Omental fat pad (tissue), 4 donors: ENCODE results near the gene TP53AIP1. TPM values are rescaled to one million over a fixed set of nuclear protein-coding genes. Genes with fewer than 3 reads are reported as not detected.

Source experiments
- ATAC-seq: fragments of 150-250 bp; one replicate; pipeline ENCODE4 v1.9.1; 2016; ENCODE audit warnings: mild to moderate bottlenecking, moderate library complexity; ENCODE audit not compliant: low FRiP score
- DNase-seq: peaks from one replicate; pipeline ENCODE4 v3.0.0-alpha.2; 2019; ENCODE audit warnings: low spot score
- total RNA-seq, 4 donors: library from RNA; depleted of rRNA; stranded (reverse); fragments of >200 nt; gene quantifications; one replicate each; pipeline ENCODE4 v1.1.0, GENCODE V29; 2016
- TF ChIP-seq, protein P1 (sequence below), 3 donors: fragments of 450-650 bp; IDR thresholded peaks; one replicate each; pipeline ENCODE4 v1.5.1; 2016 to 2017; ENCODE audit warnings: antibody characterized with exemption in 3 of 3, mild to moderate bottlenecking in 3 of 3, moderate library complexity in 2 of 3

Gene TP53AIP1
- total RNA-seq, 4 donors from 2014 or later, result 0.24 to 0.37 TPM; not detected in 2

DNA sequence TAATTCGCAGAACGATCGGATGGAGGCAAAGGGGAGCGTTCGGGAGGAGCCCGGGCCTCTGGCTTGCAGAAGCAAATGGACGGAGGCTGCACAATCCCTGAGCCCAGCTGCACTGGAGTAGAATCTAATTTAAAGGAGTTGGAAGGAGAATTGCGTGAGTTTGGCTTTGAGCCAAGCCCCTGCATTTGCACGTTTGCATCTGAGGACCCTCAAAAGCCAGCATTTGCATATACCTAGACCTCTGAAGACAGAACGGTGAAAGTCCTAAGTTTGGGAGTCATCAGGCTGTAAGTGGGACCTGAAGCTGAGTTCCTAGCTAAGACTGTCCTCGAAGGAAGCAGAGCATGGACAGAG is 15.6 kb downstream of the TP53AIP1 start:
- TF ChIP-seq, protein P1, sequence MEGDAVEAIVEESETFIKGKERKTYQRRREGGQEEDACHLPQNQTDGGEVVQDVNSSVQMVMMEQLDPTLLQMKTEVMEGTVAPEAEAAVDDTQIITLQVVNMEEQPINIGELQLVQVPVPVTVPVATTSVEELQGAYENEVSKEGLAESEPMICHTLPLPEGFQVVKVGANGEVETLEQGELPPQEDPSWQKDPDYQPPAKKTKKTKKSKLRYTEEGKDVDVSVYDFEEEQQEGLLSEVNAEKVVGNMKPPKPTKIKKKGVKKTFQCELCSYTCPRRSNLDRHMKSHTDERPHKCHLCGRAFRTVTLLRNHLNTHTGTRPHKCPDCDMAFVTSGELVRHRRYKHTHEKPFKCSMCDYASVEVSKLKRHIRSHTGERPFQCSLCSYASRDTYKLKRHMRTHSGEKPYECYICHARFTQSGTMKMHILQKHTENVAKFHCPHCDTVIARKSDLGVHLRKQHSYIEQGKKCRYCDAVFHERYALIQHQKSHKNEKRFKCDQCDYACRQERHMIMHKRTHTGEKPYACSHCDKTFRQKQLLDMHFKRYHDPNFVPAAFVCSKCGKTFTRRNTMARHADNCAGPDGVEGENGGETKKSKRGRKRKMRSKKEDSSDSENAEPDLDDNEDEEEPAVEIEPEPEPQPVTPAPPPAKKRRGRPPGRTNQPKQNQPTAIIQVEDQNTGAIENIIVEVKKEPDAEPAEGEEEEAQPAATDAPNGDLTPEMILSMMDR (IDR thresholded peaks at IDR 0.05), result no peak
- ATAC-seq, result no peak
- DNase-seq, result no peak

DNA sequence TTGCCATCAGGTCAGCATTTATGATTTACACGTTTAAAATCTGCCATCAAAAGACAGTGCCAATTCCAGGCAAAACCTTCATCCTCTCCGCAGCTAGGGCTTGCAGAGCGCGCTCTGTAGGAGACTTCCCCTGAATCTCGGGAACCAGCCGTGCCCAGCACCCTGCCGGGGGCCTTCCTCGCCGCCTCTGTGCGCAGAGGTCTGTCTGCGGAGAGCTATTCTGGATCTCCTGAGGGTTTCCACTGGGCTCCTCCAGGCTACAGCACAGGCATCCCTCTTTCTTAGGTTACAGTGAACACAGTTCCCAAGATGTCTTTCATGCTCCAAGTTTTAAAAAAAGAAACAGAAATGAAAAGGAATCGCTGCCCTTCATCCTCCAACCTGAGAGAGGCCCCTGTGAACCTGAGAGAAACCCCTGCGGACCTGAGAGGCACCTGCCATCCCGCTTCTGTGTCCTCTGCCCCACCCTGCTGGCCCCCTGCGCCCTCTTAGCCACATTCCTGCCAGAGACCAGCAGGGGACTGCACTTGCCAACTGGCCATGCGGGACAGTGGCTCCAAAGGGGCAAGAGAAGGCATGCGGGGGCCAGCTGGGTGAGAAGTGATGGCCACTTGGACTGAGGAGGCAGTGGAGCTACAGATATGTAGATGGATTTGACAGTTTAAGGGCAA is 16.1 kb downstream of the TP53AIP1 start:
- ATAC-seq, result no peak
- TF ChIP-seq, protein P1 (IDR thresholded peaks at IDR 0.05), result no peak
- no peak for DNase-seq

DNA sequence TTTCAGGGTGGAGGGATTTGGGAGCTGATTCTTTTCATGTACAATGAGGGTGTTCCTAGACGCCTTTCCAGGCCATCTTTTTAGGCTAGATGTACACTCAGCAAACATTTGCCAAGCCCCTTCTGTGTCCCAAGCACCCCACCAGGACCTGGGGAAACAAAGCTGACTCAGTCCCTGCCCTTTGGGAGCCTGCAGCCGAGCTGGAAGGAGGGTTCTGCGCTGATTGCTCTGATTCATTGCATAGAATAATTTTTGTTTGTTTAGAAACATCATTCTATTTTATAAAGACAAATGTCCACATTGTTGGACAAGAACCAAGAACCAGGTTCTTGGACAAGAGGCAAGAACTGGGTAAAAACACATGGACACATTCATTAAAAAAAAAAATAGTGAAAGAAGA is 16.7 kb downstream of the TP53AIP1 start:
- no peak for DNase-seq
- TF ChIP-seq, protein P1 (IDR thresholded peaks at IDR 0.05), result no peak
- no peak for ATAC-seq

GRCh38 chr11:128925250-128925600 is 17.4 kb downstream of the TP53AIP1 start:
- TF ChIP-seq, protein P1 (IDR thresholded peaks at IDR 0.05), result no peak
- ATAC-seq (no peak), DNase-seq (no peak)

GRCh38 chr11:128924510-128925249 is 18.0 kb downstream of the TP53AIP1 start:
- no peak for DNase-seq
- TF ChIP-seq, protein P1 (IDR thresholded peaks at IDR 0.05), result no peak
- ATAC-seq, result no peak

GRCh38 chr11:128924104-128924503 is 18.6 kb downstream of the TP53AIP1 start:
- ATAC-seq (no peak), DNase-seq (no peak)
- TF ChIP-seq, protein P1 (IDR thresholded peaks at IDR 0.05), result no peak

DNA sequence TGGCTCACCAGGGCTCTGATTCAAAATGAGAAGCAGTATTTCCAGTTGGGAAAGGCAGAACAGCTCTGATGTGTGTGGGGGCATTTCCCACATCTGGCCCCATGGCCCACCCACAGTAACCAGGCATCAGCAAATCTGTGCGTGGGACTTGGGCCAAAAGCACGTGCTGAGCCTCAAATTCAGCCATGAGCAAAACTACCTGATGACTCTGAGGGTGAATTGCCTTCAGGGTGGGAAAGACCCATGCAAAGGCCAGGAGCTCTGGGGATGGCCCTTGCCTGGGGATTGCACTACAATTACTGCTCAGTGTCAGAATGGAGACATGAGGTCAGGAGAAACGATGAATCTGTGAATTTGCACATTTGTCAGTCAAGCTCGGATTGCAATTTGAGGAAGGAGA is 20.9 kb downstream of the TP53AIP1 start:
- TF ChIP-seq, protein P1 (IDR thresholded peaks at IDR 0.05), result no peak
- DNase-seq (no peak), ATAC-seq (no peak)
